ENCODE results near the gene NEK2.
"Not testable (repeated sequence)": the region's sequence is repeated elsewhere in the genome, so short reads cannot be mapped to it uniquely, and the experiment has no call there.

Gene NEK2

DNA sequence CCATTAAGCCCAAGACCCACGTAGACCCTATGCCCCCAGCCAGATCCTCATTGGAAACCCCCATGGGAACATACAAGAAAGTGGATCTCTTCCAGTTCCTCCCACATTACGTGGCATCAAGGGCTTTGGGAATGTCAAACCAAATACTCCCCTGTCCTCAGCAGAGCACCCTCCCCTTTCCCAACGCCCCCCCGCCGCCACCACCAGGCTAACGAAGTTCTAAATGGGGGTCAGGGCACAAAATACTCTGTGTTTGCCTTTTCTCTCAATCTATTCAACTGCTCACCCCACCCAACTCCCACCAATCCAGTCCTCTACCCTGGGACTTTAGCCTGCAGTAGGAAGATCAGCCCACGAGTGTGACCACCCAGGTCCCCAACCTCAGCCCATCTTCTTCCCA is 24.5 kb downstream of the NEK2 start:
- no peak for DNase-seq
- ATAC-seq, result no peak

DNA sequence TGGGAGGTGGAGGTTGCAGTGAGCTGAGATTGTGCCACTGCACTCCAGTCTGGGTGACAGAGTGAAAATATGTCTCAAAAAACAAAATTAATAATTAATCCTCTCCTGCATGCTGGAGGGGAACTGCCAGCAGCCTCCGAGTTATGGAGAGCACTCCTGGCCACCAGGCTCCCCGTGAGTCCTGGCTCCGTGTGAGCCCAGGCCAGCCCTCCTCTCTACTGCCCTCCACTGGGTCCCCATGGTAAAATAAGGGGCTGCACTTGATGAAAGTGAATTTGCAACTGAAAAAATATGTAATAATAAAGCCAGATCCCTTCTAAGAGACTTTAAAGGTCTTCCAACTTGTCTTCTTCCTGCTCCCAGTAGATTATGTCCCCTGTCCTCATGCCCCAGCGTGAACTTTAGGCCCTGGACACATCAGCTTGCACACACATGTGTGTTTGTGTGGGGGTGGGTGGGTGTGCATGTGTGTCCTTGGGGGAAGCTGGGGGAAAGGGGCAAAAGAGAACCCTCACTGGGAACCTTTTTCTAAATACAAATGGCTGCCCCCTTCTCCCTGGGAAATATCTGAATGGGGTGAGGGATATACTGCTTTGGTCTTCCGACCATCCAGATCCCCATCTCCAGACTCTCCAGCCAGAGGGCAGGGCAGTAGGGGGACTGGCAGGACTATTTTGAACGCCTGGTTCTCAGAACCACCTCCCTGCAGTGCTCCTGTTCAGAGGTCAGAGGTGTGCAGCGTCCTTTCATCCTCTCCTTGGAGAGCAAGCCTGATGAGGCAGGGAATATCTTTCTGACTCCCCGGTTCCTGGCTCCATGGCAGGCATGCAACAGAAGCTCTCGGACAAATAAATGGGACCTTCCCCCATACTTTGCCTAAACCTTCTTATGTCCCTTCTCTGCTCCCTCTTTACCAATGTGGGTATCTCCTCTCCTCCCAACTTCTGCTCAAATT is 26.2 kb downstream of the NEK2 start:
- DNase-seq (no peak), ATAC-seq (no peak)

DNA sequence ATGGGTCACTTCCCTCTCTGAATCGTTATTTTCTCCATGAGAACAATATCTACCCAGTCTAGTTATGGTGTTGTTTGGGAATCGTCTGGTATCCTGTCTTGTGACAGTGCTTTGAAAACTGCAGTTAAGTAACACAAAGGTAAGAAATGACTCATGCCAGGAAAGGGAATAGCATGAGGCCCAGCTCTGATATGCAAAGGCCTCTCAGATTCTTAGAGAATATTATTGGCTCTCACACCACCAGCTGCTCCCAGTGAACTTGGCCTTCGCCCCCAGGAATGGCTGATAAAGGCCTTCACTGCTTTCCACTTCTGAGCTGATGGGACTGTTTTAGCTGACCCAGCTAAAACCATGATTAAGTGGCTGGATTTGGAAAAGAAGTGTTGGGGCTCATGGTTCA is 27.1 kb downstream of the NEK2 start:
- no peak for ATAC-seq
- no peak for DNase-seq

DNA sequence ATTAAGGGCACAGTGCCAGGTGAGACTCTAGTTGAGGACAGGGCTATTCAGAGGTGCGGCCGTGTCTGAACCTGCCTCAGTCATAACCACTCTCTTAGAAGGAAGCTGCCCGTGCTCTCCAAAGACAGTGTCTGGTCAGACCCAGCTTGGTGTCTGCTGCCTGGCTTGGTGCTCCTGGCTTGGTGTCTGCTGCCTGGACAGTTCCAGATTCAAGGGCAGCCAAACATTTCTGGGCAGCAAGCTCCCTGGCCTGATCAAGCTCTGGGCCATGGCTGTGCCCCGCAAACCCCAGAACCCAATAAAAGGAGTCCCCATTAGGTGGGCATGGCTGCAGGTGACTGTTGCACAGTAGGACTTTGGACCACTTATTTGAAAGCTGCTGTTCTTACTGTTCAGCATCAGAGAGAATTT is 27.7 kb downstream of the NEK2 start:
- ATAC-seq, result no peak
- DNase-seq, result no peak

DNA sequence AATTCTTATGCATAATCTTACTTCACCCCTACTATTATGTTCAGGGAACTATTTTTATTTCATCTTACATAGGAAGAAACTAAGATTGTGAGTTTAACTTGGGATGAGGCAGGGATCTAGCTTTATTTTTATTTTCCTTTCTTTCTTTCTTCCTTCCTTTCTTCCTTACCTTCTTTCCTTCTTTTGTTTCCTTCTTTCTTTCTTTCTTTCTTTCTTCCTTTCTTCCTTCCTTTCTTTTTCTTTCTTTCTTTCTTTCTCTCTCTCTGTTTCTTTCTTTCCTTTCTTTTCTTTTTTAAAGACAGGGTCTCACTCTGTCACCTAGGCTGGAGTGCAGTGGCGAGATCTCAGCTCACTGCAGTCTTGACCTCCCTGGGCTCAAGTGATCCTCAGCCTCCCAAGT is 28.9 kb downstream of the NEK2 start:
- no peak for ATAC-seq
- DNase-seq, result no peak

DNA sequence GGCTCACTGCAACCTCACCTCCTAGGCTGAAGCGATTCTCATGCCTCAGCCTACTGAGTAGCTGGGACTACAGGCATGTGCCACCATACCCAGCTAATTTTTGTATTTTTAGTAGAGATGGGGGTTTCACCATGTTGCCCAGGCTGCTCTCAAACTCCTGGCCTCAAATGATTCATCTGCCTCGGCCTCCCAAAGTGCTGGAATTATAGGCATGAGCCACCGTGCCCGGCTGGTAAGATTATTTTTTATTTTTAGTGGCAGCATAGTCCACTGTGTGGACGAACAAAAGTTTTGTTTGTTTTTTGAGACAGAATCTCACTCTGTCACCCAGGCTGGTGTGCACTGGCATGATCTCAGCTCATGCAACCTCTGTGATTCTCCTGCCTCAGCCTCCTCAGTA is 29.8 kb downstream of the NEK2 start:
- not testable (repeated sequence) for ATAC-seq, DNase-seq

DNA sequence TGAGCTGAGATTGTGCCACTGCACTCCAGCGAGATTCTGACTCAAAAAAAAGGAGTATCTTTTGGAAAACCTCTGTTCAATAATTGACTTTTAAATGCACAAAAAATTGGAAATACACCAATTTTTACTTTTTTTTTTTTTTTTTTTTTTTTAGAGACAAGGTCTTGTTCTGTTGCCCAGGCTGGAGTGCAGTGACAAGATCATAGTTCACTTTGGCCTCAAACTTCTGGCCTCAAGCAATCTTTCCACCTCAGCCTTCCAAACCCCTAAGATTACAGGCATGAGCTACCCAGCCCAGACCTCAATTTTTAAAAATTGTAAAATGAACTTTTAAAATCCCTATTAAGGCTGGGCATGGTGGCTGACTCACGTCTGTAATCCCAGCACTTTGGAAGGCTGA is 30.8 kb downstream of the NEK2 start:
- ATAC-seq, result no peak
- no peak for DNase-seq

DNA sequence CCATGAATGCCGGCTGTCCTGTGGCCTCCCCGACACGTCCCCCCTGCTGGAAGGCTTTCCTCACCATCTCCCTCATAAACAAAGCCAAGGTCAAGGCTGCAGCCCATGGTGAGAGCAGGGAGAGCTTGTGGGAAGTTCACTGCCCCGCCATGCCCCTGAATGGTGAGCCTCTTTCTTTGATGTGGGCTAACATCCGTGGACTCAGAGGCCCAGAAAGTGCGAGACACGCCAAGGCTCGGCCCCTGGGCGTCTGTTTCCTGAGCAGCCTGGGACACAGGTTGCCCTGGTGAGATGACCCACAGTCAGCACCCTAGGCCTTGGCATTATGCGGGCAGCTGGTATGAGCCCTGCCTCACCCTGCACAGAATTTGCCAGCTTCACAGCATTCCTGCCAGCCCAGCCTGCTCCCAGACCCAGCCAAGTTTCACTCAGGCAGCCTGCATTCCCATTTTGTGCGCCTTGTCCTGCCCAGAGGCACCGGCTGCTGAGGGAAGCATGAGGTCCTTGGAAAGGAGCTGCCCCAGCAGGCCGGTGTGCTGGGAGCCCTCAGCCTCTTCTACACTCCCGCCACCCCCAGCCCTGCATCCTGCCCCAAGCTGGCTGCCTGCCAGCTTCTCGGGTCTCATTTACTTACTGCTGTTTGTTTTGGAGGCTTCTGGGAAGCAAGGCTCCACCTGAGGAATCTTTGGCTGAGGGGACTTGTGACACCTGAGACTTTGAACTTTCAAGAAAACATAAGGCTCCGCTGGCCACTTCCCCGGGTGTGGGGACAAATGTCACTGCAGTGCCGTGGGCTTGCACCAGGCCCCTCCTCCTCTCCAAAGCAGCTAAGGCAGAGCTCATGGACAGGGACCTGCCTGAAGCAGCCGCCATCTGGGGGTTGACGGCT is 31.9 kb downstream of the NEK2 start:
- DNase-seq (no peak), ATAC-seq (peak; percentile 23)

DNA sequence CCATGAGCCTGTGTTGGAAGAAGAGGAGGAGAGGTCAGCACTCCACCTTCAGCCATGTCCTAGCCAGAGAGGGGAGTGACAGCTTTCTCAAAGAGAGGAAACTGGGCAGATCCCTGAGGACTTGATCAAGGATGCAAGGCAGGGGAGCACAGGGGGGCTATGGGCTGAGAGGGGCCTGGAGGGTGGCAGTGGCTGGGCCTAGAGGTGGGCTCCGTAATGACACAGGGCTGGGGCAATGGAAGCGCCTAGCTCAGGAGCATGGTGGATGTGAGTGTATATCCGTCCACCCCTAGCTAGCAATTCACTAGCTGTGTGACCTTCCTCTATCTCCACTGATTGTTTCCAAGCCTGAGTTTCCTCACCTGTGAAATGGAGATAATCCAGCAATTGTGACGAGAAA is 32.6 kb downstream of the NEK2 start:
- DNase-seq (no peak), ATAC-seq (no peak)

DNA sequence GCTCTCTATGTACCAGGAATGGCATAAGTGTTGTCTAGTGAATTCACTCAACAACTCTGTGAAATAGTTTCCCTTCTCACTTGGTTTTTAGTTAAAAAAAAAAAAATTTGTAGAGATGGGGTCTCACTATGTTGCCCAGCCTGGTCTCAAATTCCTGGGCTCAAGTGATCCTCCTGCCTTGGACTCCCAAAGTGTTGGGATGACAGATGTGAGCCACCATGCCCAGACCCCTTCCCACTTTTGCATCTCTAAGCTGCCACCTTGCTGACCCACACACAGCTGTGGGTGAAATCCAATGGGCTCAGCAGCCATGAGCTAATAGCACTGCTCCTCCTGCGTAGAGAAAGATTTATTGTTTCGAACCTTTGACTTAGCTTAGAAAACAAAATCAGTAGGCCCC is 33.5 kb downstream of the NEK2 start:
- no peak for ATAC-seq
- DNase-seq, result no peak

DNA sequence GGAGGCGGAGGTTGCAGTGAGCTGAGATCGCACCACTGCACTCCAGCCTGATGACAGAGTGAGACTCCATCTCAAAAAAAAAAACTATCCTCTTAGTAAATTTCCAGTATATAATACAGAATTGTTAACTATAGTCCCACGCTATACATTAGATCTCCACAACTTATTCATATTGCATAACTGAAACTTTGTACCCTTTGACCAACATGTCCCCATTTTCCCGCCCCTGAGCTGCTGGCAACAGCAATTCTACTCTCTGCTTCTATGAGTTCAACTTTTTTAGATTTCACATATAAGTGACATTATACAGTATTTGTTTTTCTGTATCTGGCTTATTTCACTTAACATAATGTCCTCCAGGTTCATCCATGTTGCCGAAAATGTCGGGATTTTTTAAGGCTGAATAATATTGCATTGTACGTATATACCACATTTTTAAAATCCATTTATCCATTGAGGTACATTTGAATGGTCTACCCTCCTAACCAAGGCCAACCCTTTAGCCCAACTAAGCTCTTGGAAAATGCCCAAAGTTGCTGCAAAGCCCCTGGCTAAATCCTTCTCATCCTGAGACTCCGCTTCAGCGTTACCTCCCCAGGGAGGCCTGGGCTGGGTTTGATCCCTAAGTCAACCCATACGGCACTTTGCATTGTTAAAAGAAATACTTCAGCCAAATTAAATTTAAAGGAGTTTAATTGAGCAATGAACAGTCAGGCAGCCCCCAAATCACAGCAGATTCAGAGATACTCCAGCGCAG is 34.2 kb downstream of the NEK2 start:
- ATAC-seq (no peak), DNase-seq (no peak)

DNA sequence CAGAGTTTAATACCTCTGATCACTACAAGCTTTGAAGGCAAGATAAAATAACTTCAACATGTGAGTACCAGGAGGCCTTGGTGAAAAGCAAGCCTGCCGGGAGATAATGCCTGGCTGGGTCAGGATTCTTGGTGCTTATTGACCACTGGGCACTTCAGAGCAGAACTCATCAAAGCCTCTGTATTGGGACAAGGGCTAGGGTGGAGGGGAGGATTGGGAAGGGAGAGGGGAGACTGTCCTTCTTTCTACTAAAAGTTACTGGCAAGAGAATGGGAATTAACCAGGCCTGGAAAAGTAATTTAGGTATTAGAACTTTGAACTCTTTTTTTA is 35.2 kb downstream of the NEK2 start:
- no peak for DNase-seq
- no peak for ATAC-seq

DNA sequence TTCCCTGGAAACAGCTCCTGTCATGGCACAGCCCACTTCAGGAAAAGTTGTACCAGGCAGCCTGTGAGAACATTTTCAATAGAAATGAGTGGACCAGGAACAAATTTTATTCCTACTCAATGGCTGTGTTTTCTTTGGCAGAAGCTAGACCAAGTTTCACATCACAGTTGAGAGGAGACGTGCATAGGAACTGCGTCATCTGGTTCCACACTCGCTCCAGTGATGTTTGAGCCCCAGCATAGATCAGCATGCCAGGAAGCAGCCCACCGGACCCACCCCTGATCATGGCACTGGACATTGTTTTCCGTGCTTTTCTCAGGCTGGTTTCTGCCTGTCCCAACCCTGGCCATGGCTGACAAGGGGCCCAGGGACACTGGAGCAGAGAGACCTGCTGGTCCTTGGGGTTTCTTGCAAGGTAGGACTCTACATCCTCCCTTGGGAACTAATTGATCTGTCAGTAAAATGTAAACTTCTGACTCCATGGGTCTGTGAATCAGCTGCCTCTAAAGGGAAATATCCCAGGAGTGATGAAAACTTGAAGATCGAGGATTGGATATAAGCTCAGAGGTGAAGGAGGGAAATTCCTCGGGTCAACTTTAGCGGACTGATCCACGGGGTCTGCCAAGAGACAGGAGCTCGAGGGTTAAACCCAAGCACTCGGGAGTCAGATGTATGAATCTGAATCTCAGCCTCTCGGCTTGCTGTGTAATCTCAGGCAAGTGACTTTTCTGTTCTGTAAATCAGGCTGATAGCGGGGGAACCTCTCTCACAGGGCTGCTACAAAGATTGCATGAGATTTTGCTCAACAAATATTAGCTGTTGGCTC is 35.7 kb downstream of the NEK2 start:
- DNase-seq (no peak), ATAC-seq (no peak)

DNA sequence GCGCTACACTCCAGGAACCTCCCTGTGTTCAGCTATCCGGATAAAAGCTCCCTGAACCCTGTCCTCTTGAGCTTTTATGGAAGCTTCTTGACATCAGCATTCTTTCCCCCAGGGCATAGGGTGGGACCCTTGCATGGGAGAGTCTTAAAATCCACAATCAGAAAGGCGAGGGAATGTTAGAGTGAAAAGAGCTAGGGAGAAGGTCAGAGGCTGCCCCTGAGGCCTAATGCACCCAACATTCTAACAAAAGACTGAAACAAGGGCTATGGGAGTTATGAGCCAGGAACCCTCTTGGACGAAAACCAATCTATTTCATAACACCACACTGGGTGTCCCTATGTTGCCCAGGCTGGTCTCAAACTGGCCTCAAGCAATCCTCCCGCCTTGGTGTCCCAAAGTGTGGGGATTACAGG is 36.7 kb downstream of the NEK2 start:
- ATAC-seq, result no peak
- no peak for DNase-seq

DNA sequence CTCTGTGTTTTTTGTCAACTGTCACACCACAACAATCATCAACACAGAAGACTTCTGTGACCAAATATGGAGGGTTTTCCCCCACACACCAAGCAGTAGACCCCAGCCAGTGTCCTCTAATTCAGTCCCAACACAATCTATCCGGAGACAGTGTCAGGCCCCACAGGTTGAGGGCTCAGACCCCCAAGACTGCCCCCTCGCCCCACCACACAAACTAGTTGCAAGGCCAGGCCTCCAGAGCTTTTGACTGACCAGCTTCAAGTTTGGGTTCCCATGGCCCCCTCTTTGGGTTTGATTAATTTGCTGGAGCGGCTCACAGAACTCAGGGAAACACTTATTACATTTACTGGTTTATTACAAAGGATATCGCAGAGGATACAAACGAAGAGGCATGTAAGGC is 37.2 kb downstream of the NEK2 start:
- DNase-seq, result no peak
- ATAC-seq, result no peak

DNA sequence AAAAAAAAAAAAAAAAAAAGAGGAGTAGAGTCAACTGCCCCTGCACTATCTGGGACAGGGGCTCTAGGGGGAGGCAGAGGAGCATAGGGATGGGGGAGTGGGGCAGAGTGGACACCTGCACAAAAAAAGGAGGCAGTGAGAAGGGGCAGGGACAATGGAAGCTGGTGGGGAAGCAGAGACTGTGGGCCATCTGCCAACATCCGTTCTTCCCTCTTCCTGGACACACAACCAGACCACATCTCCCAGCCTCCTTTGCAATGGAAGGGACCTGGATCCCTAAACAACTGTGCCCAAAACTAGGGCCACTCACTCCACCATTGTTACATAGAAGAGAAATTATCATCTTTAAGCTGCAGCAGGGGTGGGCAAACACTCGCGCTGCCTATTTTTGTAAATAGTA is 38.4 kb downstream of the NEK2 start:
- ATAC-seq (no peak), DNase-seq (no peak)

DNA sequence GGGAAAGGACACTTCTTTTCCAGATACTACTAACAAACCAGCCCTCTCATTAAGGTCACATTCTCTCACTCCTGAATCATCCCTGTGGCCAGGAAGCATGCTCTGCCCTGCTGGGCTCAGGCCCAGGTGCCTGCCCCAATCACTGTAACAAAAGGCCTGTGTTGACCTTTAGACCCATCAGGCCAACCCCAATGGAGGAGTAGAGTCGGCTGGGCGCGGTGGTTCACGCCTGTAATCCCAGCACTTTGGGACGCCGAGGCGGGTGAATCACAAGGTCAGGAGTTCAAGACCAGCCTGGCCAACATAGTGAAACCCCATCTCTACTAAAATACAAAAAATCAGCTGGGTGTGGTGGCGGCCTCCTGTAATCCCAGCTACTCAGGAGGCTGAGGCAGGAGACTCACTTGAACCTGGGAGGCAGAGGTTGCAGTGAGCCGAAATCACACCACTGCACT is 38.8 kb downstream of the NEK2 start:
- not testable (repeated sequence) for DNase-seq, ATAC-seq

DNA sequence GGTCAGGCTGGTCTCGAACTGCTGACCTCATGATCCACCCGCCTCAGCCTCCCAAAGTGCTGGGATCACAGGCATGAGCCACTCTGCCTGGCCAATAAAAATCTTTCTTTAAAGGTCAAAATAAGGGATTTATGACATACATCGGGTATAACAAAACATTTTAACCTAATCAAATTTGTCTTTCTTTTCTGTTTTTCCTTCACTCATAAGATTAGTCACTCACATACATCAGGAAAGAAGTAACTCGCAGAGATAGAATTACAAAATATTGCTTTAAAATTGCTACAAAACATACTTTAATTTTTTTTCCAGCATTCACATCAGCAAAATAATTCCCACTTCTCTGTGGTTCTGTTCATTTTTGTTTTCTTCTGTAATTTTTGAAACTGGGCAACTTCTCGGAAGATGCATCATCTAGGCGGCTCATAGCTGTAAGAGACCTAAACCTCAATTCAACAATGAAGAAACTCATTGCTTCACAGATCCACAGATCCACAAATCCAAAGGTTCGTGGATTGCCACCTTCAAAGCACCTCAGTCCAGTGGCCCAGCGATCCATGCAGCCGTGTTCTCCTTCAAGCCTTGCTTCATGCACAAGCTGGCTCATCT is 39.7 kb downstream of the NEK2 start:
- ATAC-seq (no peak), DNase-seq (no peak)

DNA sequence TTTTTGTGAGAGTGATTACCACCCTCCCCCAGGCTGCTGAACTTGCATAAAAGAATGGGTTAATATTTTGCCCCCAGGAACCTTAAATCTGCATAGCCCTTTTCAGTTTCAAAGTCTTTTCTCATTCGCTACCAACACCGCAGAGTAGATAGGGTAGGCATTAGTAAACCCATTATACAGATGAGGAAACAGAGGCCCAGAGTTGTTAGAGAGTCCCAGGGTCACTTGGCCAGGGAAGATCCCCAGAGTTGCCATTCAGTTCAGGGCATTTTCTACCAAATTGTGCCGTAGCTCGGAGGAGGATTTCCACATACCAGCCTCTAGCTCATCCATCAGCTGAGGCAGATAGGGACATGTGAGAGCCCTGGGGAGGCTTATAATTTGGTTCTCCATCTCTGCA is 40.5 kb downstream of the NEK2 start:
- ATAC-seq (no peak), DNase-seq (no peak)

DNA sequence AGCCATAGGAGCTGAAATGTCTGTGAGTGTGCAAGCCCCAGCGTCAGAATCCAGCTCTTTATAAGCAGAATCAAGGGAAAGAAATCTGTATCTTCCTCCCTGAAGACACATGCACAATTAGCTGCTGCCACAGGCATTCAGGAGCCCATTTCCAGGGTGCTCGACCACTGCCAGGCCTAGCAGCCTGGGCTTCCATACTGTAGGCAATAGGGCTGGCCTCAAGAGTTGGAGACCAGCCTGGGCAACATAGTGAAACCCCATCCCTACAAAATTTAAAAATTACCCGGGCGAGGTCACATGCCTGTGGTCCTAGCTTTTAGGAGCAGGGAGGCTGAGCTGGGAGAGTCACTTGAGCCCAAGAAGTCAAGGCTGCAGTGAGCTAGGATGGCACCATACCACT is 41.0 kb downstream of the NEK2 start:
- DNase-seq (no peak), ATAC-seq (no peak)

DNA sequence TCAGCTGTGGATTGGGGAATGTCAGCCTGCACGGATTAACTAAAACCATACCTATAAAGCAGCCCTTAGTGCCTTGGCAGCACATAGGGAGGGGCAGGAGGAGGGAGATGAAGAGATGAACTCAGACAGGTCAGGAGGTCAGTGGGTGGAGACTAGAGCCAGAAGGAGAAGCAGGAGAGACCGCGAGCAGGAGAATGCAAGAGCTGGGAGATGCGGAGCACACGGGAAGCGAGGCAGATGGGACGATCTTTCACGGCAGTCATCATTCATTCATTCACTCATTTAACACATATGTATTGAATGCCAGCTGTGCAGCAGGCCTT is 41.9 kb downstream of the NEK2 start:
- DNase-seq (no peak), ATAC-seq (no peak)
